ENCODE data around the gene NEK8. TPM values are rescaled to one million over a fixed set of nuclear protein-coding genes. Genes with fewer than 3 reads are reported as not detected.

The NEK8 gene
- total RNA-seq, 1 donor from 2014 or later, result 3.2 TPM

- peaks cover 11 to 27% of the 10 kb centered on the region in 2 donors for H3K36me3 ChIP-seq
- intact Hi-C loops (cut with DNase I), result loop anchor here (2.0 kb wide), 1 partner anchor 51 kb away; the partner anchor contains the start of gene SDF2
- H3K27me3 ChIP-seq, result no peaks in the 10 kb centered on the region
- DNase-seq (ENCODE audit: low spot score in 2 of 2), result no peak
- peak within 1 kb of the TSS; percentile 61 to 76 for H3K4me3 ChIP-seq
- no peaks in the 10 kb centered on the region for H3K9me3 ChIP-seq
- TF ChIP-seq CTCF (IDR thresholded peaks at IDR 0.05), result no peak
- H3K4me1 ChIP-seq, result peaks cover 3 to 27% of the 10 kb centered on the region in 2 donors
- peak within 1 kb of the TSS; percentile 86 to 94 for H3K27ac ChIP-seq
These were observed 16.9 kb upstream of the NEK8 start, which contains the start of gene PROCA1 for GRCh38 chr17:28711723-28712031. TSS of gene PROCA1 (minus strand) at chr17:28711888. CDS start at chr17:28711660, 228 bp downstream.

- no peaks in the 10 kb centered on the region for H3K27me3 ChIP-seq
- H3K36me3 ChIP-seq, result peaks cover 11 to 27% of the 10 kb centered on the region in 2 donors
- intact Hi-C loops (cut with DNase I), result no loop called here
- H3K4me1 ChIP-seq, result peaks cover 3 to 29% of the 10 kb centered on the region in 2 donors
- H3K27ac ChIP-seq, result peak overlapping the region; percentile 86 to 94
- peak; percentile 28 to 76 for DNase-seq (ENCODE audit: low spot score in 2 of 2)
- no peak for TF ChIP-seq CTCF (IDR thresholded peaks at IDR 0.05)
- H3K4me3 ChIP-seq, result peak overlapping the region; percentile 61 to 76
- H3K9me3 ChIP-seq, result no peaks in the 10 kb centered on the region
These were observed 16.4 kb upstream of the NEK8 start for GRCh38 chr17:28712032-28712704.

- intact Hi-C loops (cut with DNase I), result no loop called here
- no peaks in the 10 kb centered on the region for H3K27me3 ChIP-seq
- peaks cover 3 to 29% of the 10 kb centered on the region in 2 donors for H3K4me1 ChIP-seq
- no peak for DNase-seq (ENCODE audit: low spot score in 2 of 2)
- H3K9me3 ChIP-seq, result no peaks in the 10 kb centered on the region
- no peak overlapping the region for H3K4me3 ChIP-seq
- no peak for TF ChIP-seq CTCF (IDR thresholded peaks at IDR 0.05)
- peak overlapping the region in 1 of 2 donors; percentile 94 for H3K27ac ChIP-seq
- H3K36me3 ChIP-seq, result peaks cover 11 to 27% of the 10 kb centered on the region in 2 donors
These were observed 15.7 kb upstream of the NEK8 start for GRCh38 chr17:28712705-28713415.

GRCh38 chr17:28714281-28714680 lies 14.3 kb upstream of the NEK8 start:
- Histone ChIP-seq H3K4me3 (no peak overlapping the region), H3K36me3 (peaks cover 11 to 27% of the 10 kb centered on the region in 2 donors), H3K9me3 (no peaks in the 10 kb centered on the region), H3K27me3 (no peaks in the 10 kb centered on the region), H3K27ac (no peak overlapping the region), H3K4me1 (peaks cover 10 to 36% of the 10 kb centered on the region in 2 donors)
- intact Hi-C loops (cut with DNase I), result no loop called here
- no peak for TF ChIP-seq CTCF (IDR thresholded peaks at IDR 0.05)
- no peak for DNase-seq (ENCODE audit: low spot score in 2 of 2)

- no peak for TF ChIP-seq CTCF (IDR thresholded peaks at IDR 0.05)
- H3K36me3 ChIP-seq, result peaks cover 11 to 27% of the 10 kb centered on the region in 2 donors
- peaks cover 7 to 33% of the 10 kb centered on the region in 2 donors for H3K4me1 ChIP-seq
- no peak for DNase-seq (ENCODE audit: low spot score in 2 of 2)
- H3K9me3 ChIP-seq, result no peaks in the 10 kb centered on the region
- intact Hi-C loops (cut with DNase I), result loop anchor here (5.0 kb wide), 1 partner anchor 308 kb away; the partner anchor contains the start of gene SLC46A1
- no peak overlapping the region for H3K4me3 ChIP-seq
- no peak overlapping the region for H3K27ac ChIP-seq
- no peaks in the 10 kb centered on the region for H3K27me3 ChIP-seq
These were observed 13.4 kb upstream of the NEK8 start for GRCh38 chr17:28715217-28715616.

All from ascending aorta (tissue), 2 donors.